Measurements from ENCODE around the gene CCDC90B.
"Not testable (repeated sequence)": the region's sequence is repeated elsewhere in the genome, so short reads cannot be mapped to it uniquely, and the experiment has no call there.

CCDC90B gene

DNA sequence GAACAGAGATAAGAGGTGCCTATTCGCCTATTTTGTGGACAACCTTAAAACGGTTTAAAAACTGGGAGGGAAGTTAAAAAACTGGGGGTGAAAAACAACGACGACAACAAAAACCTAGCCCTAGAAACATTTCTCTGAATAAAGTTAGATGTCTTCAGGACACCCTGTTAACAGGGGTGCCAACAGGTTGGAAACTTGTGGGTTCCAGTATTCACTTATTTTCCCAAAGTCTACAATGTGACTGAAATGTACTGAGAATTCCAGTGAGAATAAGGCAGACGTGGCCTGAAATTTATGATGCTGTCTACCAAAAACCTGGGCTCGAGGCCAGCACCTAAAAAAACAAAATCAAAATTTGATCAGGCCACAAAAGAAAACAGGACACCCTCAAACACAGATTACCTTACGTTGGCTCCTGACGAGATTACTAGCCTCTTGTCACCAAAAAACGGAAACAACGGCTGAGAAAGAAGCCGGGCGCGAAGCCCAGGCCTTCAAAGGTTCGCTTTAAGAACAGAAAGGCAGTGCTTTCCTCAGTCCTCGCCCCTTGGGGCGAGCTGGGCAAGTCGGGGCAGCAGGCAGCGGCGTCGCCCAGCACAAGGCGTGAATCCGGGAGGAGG lies 906 bp downstream of the CCDC90B start:
- no peak for FAIRE-seq

DNA sequence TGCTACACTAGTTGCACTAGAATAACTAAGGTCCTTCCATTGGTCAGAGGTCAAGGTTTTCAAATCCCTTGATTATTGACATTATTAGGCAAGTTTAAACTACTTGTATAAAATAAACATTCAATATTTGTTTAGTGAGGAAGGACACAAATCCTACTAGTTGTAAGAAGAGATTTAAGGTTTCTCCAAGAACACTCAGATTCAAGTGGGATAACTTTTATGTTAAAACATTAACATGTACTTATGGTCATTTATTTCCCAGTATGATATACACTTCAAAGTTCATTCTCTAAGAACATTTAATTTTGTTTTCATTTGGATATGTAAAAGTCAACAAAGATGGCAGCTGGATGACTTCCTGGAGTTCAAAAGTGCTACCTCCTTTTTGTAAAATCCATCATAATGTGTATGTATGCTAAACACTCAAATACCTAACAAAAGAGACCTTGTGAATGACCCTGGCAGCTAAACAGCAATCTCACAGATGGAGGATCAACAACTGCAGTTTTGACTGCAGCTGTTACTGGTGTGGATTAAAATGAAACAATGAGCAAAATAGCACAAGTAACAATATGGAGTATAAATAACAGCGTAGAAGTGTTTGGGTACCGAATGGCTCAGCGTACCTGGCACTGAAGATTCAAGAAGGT lies 1.5 kb downstream of the CCDC90B start:
- no peak for FAIRE-seq

DNA sequence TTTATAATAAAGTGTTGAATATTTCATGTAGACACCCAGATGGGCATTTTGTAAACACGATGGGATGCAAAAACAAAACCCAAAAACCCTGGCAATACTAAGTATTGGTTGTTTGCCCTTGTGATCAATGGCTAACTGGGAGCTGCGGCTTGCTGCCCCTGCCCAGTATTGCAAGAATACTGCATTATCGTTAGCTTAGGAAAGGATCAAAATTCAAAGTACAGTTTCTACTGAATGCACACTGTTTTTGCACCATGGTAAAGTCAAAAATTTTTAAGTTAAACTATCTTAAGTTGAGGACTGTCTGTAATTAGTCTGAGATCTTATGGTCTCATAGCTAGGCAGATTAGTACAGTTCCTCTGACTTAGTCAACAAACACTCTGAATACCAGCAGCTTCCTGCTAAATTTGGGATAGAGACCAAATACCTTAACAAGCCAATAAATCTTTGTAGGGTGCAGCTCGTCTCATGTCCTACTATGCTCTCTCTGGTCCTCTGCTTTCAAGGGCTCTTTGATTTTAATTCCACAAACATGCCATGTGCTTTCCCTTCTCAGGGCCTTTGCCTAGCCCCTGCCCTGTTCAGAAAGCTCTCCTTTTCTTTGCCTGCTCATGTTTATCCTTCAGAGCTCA lies 4.0 kb downstream of the CCDC90B start:
- no peak for FAIRE-seq

DNA sequence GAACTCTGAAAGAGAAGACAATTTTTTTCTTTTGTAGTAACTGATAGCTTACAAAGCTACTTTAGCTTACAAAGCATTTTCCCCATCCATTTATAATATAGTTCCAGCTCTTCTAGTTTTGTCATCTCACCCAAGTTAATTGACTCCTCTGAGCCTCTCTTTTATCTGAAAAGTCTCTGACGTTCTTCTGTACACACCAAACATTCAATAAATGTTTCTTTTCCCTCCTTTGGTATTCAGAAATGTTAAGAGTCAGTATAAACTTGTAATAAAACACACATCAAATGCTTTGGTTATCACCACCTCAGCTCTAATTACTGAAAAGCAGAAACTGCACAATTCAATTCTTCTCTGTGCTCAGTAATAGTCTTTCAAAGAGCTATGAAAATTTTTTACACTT lies 5.9 kb downstream of the CCDC90B start:
- no peak for FAIRE-seq

DNA sequence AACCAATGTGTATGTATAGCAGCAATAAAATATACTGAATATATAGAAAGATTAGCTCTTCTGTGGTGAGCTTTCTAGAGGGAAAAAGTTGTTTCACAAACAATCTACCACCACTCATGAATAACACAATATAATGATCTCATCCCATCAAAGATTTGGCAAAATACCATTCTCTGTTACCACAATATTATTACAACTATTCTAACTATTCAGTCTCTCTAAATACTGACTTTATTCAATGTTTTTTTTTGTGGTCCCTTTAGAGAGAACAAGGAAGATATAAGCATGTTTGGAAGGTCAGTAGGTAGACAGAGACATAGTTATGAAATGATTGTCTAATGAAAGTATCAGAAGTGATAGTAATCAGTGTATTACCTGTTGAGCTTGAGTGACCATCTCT lies 7.8 kb downstream of the CCDC90B start:
- FAIRE-seq, result no peak

DNA sequence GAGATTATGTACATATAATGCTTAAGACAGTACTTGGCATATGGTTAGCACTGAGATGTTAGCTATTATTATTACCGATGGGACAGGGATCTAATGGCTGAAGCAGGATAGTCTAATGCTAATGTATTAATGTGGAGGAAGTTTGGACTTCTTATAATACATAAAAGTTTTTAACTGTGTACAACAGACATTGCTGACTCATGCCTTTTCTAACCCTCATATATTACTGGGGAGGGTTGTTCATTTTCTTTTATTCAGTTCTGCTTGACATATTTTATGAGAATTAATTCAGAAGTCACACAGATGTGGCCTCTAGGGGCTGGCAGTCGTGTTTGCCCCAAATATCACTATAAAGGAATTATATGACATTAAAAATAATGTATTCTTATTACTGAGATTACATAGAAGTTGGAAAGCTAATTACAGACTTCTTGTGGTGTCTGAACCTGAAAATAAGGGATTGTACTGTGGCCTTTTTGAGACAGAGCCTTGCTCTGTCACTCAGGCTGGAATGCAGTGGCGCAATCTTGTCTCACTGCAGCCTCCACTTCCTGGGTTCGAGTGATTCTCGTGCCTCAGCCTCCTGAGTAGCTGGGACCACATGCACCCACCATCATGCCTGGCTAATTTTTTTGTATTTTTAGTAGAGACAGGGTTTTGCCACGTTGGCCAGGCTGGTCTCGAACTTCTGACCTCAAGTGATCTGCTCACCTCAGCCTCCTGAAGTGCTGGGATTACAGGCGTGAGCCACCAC lies 10.1 kb downstream of the CCDC90B start:
- no peak for FAIRE-seq

DNA sequence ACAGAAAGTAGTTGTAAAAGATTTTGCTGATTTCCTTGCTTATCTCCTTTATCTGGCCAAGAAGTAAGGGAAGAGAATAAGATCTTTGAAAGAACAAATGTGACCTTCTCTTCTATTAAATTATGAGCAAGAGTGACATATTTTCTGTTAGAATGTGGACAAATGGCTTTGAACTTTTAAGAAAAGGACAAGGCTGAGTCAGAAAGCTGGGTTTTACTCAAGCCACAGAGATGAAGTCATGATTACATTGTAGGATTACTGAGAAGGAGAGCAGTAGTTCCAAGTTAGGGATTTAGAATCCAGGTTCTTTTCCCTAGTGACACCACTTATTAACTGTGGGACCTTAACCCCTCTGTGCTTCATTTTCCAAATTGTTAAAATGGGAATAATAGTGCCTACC lies 13.5 kb downstream of the CCDC90B start:
- no peak for FAIRE-seq

DNA sequence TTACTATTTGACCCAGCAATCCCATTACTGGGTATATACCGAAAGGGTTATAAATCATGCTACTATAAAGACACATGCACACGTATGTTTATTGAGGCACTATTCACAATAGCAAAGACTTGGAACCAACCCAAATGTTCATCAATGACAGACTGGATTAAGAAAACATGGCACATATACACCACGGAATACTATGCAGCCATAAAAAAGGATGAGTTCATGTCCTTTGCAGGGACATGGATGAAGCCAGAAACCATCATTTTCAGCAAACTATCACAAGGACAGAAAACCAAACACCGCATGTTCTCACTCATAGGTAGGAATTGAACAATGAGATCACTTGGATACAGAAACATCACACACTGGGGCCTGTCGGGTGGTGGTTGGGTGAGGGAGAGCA lies 14.4 kb downstream of the CCDC90B start:
- not testable (repeated sequence) for FAIRE-seq

DNA sequence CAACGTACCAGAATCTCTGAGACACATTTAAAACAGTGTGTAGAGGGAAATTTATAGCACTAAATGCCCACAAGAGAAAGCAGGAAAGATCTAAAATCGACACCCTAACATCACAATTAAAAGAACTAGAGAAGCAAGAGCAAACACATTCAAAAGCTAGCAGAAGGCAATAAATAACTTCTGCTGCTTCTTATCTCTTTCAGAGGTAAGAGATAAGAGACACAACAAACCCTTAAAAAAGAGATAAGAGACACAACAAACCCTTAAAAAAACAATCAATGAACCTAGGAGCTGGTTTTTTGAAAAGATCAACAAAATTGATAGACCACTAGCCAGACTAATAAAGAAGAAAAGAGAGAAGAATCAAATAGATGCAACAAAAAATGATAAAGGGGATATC lies 17.1 kb downstream of the CCDC90B start:
- FAIRE-seq, result not testable (repeated sequence)

DNA sequence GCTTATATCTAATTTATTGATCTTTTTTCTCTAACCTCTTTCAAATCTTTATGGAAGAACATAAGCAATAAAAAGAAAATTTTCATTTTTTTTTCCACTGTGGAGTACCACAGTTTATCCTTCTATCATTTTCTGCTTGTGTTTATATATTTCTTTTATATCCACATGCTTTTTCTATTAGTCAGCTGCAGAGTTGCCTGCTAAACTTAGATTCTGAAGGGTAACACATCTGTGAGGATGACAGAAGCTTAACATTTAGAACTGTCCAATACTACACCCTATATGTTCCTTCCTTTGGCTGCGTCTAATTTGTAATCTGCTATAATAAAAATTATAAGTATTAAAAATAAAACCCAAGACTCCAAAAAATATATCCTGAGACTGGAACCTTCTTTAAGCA lies 20.8 kb downstream of the CCDC90B start:
- FAIRE-seq, result no peak

DNA sequence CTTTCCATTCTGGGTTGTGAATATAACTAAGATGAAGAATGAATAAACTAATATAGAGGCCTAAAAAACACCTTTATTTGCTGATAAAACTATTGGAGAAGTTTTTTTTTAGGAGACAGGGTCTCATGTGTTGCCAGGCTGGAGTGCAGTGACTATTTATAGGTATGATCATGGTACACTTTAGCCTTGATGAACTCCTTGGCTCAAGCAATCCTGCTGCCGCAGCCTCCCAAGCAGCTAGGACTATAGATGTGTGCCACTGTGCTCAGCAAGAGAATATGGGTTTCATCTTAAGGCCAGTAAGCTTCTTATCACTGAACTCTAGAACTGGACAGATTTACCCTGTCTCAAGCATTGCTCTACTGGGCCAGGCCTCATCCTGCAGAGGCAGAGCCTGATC lies 26.6 kb downstream of the CCDC90B start:
- no peak for FAIRE-seq

DNA sequence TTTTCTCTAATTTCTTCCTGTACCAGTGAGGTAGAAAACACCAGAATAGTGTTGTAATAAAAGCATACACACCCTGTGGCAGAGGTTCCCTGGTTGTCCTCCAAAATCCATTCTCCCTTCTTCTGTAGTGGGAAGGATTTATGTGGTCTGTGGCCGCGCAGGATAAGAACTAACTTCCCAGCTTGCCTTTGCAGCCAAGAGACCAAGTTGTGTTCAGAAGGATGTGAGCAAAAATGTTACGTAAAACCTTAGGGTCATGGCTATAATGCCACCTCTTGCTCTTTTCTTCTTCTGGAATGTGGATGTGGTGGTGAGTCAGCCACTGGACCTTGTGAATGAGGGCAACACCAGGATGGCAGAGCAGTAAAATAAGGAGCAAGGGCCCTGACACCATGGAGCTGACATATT lies 28.4 kb downstream of the CCDC90B start:
- FAIRE-seq, result no peak

DNA sequence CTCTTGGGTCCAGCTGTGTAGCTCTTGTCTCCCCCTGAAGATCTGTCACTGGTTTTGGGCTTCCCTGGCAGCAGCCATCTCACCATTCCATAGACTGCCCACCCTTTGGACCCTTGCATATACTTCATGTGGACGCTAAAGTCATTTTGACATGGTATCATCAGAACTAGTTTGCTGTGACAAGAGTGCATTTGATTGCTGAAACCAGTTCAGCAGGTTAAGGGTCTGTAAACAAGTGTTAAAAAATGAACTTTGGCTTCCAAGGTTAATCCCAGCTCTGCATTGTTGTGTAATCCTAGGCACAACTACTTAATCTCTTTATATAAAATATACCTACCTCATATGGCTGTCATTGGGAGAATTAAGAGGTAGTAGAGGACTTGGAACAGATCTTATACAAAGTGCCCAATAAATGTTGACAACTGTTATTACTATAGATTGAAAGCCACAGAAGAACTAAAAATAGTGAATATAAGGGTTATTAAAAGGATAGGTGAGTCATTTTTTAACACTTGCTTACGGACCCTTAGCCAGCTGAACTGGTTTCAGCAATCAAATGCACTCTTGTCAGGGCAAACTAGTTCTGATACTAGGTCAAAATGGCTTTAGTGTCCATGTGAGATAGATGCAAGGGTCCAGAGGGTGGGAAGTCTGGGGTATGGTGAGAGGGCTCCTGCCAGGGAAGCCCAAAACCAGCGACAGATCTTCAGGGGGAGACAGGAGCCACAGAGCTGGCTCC lies 29.4 kb downstream of the CCDC90B start:
- FAIRE-seq, result no peak

DNA sequence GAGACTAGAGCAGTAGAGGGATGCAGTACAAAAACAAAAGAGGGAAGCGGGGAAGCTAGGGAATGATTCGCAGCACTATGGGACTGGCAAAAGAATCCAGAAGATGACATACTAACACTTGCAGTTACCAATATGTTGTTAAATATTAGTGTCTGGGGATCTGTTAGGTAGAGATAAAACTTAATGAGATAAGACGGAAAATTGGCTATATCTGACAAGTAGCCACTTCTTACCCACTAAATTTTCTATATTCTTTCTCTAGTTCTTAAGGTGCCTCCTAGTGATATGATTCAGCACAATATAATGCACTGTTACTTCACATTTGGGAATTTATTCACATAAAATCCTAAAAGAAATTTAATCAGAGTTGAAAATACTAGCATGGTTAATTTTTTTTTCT lies 30.8 kb downstream of the CCDC90B start:
- no peak for FAIRE-seq

DNA sequence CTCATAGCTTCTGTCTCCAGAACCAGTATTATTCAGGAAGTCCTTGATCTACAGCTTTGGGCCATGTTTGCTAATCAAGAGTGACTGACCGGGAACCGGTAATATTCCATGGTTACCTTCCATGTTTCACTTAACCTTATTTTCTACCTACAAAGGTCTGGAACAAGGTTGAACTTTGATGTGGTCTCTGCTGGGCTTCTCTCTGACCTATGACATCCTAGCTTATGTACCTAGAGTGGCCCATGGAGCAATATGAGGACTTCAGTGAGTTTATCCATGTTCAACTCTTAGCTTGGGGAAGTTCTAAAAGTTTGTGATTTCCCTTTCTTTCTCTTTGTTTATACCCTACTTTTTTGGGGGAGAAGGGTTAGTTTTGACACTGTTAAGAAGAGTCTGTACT lies 33.2 kb downstream of the CCDC90B start:
- no peak for FAIRE-seq

DNA sequence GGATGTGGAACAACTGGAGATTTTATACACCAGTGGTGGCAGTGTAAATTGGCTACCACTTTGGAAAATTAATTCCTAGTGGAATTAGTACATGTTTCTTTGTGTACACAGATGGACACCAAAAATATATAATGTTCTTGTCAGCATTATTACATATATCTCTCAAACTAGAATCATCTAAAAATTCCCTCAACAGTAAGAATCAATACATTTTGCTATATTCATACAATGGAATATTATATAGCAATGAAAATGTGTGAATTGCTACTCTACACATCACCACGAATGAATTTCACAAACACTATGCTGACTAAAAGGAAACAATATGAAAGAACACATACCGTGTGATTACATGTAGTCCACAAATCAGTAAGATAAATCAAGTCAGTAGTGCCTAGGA lies 33.9 kb downstream of the CCDC90B start:
- no peak for FAIRE-seq

DNA sequence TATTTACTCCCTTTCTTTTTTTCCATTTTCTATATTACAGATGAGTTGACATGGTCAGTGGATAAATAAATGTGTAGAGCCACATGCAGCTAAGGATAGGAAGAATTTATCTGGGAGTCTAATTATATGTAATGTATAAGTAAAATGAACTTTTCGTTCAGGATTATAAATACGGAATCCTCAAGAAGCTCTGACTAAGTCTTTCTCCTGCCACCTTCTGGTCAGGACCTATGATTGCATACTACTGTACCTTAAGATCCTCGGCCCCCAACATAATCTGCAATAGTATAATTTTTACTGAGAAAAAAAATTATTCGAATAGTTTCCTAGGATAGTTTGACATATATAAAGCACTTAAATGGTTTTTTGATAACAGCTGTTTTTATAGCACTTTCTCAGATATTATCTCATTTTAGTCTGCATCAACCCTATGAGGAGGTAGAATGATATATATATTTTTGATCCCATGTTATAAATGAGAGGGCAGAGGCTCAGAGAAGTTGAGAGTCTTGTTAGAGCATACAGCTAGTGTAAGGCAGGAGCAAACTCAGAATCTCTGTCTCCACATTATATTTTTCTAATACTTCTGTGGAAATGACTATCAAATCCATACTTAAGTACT lies 36.1 kb downstream of the CCDC90B start:
- peak; percentile 61 for FAIRE-seq

DNA sequence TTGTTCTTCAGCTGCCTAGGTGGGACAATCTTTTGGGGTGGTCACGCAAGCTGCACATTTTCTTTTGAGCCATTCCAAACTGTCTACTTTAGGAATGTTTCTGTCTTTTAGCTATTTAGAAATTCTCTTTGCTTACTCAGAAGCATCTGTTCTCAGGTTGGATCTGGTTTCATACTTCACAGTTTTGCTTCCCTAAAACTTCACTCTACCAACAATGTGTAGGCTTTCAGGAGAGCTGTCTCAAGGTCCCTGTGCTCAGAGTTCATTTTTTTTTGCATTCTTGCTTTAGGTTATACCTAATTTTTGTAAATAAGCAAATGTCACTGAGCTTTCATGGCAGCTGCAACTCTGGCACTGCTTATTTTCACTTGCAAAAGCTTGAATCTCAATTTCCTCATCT lies 36.7 kb downstream of the CCDC90B start:
- FAIRE-seq, result no peak

DNA sequence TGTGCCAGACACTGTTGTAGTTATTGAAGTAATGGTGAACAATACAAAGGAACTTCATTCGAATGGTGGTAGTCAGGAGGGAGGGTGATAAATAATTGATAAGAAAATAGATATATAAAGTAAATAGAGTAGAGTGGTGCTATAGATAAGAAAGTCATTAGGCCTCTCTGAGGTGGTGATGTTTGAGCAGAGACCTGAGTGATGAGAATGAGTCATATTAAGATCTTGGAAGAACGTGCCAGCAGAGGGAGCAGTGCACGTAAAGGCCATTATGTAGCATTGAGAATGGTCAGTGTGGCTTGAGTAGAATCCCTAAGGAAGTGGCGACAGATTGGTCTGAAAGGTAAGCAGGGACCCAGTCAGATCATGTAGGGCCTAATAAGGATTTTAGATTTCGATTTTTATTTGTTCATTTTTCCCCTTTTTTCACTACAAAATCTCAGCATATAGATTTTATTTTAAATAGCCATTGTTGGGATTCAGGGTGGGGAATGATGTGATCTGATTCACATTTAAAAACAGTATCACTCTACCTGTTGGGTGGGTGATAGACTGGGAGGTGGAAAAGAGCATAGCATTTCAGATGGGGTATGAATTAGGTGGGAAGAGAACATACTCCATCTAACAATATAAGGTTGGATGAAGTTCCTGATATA lies 44.7 kb downstream of the CCDC90B start:
- no peak for FAIRE-seq

DNA sequence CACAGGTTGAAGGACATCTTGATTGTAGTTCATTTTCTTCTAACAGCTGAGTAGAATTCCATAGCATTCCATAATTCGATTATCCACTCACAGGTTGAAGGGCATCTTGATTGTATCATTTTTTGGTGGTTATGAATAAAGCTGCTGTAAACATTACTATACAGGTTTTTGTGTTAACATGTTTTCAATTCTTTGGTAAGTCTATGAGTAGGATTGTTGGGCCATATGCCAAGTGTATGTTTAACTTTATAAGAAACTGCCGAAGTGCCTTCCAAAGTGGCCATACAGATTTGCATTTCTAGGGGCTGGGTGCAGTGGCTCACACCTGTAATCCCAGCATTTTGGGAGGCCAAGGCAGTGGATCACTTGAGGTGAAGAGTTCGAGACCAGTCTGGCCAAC lies 48.1 kb downstream of the CCDC90B start:
- FAIRE-seq, result no peak

DNA sequence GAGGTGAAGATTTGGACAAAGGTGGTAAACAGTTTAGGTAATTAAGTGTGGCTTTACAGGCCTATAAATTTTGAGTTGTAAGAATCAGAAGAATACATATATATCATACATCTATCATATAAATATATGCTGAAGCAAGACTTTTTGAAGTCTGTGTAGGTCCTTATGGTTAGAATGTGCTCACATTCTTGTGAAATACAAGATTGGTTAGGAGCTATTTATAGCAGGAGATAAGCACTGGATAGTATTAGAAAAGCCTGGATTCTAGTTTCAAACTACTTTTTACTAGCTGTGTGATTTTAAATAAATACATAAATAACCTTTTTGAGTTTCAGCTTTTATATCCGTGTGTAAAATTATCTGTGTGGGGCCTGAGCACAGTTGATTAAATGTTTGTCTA lies 50.3 kb downstream of the CCDC90B start:
- no peak for FAIRE-seq

DNA sequence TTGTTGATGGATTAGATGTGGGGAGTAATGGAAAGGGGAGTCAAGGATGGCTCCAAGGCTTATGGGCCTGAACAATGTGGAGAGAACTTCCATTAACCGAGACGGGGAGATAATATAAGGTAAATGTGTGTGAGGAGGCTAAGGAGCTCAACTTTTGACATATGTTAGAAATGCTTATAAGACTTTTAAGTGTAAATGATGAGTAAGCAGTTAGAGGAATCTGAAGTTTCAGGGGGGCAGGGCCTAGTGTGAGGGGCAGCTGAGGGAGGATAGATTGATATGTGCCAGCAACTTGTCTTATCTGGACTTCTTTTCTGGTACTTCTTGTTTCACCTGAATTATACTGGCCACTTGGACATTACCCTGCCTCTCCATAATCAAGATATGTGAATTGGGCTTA lies 62.7 kb downstream of the CCDC90B start:
- no peak for FAIRE-seq

Data from colon (tissue), 2 donors.